Measurements from ENCODE around the gene C1GALT1.

Gene C1GALT1

DNA sequence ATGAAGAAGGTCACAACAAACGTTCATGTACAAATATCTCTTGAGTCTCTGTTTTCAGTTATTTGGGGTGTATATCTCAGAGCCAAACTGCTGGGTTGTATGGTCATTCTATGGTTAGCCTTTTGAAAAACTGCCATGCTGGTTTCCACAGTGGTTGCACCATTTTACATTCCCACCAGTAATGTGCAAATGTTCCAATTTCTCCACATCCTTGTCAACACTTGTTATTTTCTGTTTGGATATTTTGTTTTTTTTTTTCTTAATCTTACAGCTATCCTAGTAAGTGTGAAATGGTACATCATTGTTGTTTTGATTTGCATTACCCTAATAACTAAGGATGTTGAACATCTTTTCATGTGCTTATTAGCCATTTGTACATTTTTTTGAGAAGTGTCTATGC lies 13.0 kb upstream of the C1GALT1 start:
- no peak for TF ChIP-seq CTCF (IDR thresholded peaks at IDR 0.05; ENCODE audit: low read depth, low read length, missing control alignments)
- H3K4me3 ChIP-seq (replicated peaks; ENCODE audit: low read depth, low read length): no peak overlapping the region
- DNase-seq (ENCODE audit: extremely low read depth, low read depth): no peak

DNA sequence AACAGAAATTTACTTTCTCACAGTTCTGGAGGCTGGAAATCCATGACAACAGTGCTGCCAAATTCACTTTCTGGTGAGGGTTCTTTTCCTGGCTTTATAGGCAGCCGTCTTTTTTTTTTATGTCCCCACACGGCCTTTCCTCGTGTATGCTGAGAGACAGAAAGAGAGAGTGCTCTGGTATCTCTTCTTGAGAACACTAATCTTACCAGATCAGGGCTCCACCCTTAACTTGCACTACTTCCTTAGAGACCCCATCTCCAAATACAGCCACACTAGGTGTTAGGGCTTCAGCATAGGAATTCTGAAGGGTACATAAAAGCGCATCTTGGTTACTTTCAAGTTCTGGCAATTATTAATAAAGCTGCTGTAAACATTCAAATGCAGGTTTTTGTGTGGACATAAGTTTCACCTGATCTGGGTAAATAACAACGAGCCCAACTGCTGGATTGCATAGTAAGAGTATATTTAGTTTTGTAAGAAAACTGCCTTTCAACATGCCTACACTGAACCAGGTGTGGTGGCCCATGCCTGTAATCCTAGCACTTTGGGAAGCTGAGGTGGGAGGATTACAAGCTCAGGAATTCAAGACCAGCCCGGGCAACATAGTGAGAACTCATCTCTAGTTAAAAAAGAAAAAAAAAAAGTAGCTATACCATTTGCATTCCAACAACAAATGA lies 8.2 kb upstream of the C1GALT1 start:
- no peak for TF ChIP-seq CTCF (IDR thresholded peaks at IDR 0.05; ENCODE audit: low read depth, low read length, missing control alignments)
- H3K4me3 ChIP-seq (replicated peaks; ENCODE audit: low read depth, low read length): no peak overlapping the region
- DNase-seq (ENCODE audit: extremely low read depth, low read depth): no peak

DNA sequence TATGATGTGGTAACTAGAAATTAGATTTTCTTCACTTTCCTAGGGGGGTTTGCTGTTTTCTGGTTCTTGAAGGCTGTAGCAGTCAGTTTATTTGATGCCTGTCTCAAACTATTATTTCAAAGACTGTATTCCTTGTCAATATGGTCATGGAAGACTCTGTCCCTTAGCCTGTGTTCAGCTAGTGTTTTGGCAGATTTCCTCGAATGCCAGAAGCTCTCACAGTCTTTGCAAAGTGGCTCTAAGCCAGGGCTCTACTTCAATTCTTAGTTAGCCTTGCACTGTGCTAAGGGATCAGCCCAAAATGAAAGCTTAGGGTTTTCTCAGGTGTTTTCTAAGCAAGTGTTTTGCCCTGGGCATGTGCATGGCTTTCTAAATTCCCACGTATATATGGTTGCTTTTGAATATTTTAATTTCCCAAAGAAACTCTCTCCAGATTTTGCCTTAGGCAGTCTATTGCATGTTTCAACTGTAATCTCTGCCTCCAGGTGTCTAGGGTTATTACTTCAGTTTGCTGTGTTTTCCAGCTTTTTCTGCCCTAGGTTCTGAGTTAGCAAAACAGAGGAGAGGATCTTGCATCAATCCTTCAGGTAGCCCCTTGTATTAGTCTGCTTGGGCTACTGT lies 7.2 kb upstream of the C1GALT1 start:
- no peak overlapping the region for H3K4me3 ChIP-seq (replicated peaks; ENCODE audit: low read depth, low read length)
- no peak for TF ChIP-seq CTCF (IDR thresholded peaks at IDR 0.05; ENCODE audit: low read depth, low read length, missing control alignments)
- DNase-seq (ENCODE audit: extremely low read depth, low read depth): no peak

- no peak overlapping the region for H3K4me3 ChIP-seq (replicated peaks; ENCODE audit: low read depth, low read length)
- peak; percentile 61 for DNase-seq (ENCODE audit: extremely low read depth, low read depth)
- TF ChIP-seq CTCF (IDR thresholded peaks at IDR 0.05; ENCODE audit: low read depth, low read length, missing control alignments): no peak
Observed at GRCh38 chr7:7176406-7177043, 5.8 kb upstream of the C1GALT1 start.

GRCh38 chr7:7177044-7177517 lies 5.3 kb upstream of the C1GALT1 start:
- H3K4me3 ChIP-seq (replicated peaks; ENCODE audit: low read depth, low read length): no peak overlapping the region
- TF ChIP-seq CTCF (IDR thresholded peaks at IDR 0.05; ENCODE audit: low read depth, low read length, missing control alignments): no peak
- no peak for DNase-seq (ENCODE audit: extremely low read depth, low read depth)

GRCh38 chr7:7178081-7178480 lies 4.3 kb upstream of the C1GALT1 start:
- no peak for DNase-seq (ENCODE audit: extremely low read depth, low read depth)
- TF ChIP-seq CTCF (IDR thresholded peaks at IDR 0.05; ENCODE audit: low read depth, low read length, missing control alignments): no peak

More at GRCh38 chr7:7178081-7178480, 4.3 kb upstream of the C1GALT1 start:
- no peak overlapping the region for H3K4me3 ChIP-seq (replicated peaks; ENCODE audit: low read depth, low read length)

Data from HFF-Myc (cell line).